ENCODE measurements around the gene VSTM4.

- TF ChIP-seq TAF1 (conservative IDR thresholded peaks at IDR 0.05) (no peak), FOXA1 (IDR thresholded peaks at IDR 0.05) (no peak)
- TF ChIP-seq, protein P1, sequence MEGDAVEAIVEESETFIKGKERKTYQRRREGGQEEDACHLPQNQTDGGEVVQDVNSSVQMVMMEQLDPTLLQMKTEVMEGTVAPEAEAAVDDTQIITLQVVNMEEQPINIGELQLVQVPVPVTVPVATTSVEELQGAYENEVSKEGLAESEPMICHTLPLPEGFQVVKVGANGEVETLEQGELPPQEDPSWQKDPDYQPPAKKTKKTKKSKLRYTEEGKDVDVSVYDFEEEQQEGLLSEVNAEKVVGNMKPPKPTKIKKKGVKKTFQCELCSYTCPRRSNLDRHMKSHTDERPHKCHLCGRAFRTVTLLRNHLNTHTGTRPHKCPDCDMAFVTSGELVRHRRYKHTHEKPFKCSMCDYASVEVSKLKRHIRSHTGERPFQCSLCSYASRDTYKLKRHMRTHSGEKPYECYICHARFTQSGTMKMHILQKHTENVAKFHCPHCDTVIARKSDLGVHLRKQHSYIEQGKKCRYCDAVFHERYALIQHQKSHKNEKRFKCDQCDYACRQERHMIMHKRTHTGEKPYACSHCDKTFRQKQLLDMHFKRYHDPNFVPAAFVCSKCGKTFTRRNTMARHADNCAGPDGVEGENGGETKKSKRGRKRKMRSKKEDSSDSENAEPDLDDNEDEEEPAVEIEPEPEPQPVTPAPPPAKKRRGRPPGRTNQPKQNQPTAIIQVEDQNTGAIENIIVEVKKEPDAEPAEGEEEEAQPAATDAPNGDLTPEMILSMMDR (IDR thresholded peaks at IDR 0.05; ENCODE audit: low read depth, low read length, missing input control): no peak
These were observed 145.3 kb downstream of the VSTM4 start for GRCh38 chr10:48970046-48970445.

Data from liver (tissue), 3 donors.